ENCODE results near the gene KIF26B.

GRCh38 chr1:245495681-245496080 lies 340.9 kb downstream of the KIF26B start:
- no peak for TF ChIP-seq CTCF (IDR thresholded peaks at IDR 0.05)
- TF ChIP-seq EP300 (IDR thresholded peaks at IDR 0.05): no peak
- TF ChIP-seq POLR2A (IDR thresholded peaks at IDR 0.05): no peak

All from stomach (tissue), 4 donors.